Measurements from ENCODE around the gene TTPAL.

Gene TTPAL

GRCh38 chr20:44475694-44476560 is at the start of gene TTPAL:
Gene TTPAL, plus strand, starts transcription at chr20:44475874. Its CDS starts 4,126 bp downstream, at chr20:44480000.
- DNase-seq (ENCODE audit: low spot score), result peak; percentile 90

GRCh38 chr20:44425923-44426322 is 49.8 kb upstream of the TTPAL start:
- no peak for DNase-seq (ENCODE audit: low spot score)

GRCh38 chr20:44426879-44427790 is 48.5 kb upstream of the TTPAL start:
- DNase-seq (ENCODE audit: low spot score), result no peak

- no peak for DNase-seq (ENCODE audit: low spot score)
These were observed 47.9 kb upstream of the TTPAL start for GRCh38 chr20:44427804-44428173.

- no peak for DNase-seq (ENCODE audit: low spot score)
These were observed 47.3 kb upstream of the TTPAL start for GRCh38 chr20:44428174-44429016.

GRCh38 chr20:44429017-44429339 is 46.7 kb upstream of the TTPAL start:
- DNase-seq (ENCODE audit: low spot score), result no peak

GRCh38 chr20:44429419-44430269 is 46.0 kb upstream of the TTPAL start:
- no peak for DNase-seq (ENCODE audit: low spot score)

- DNase-seq (ENCODE audit: low spot score), result no peak
These were observed 45.2 kb upstream of the TTPAL start for GRCh38 chr20:44430270-44431065.

GRCh38 chr20:44431118-44431501 is 44.6 kb upstream of the TTPAL start:
- no peak for DNase-seq (ENCODE audit: low spot score)

- no peak for DNase-seq (ENCODE audit: low spot score)
These were observed 44.0 kb upstream of the TTPAL start for GRCh38 chr20:44431502-44432234.

- no peak for DNase-seq (ENCODE audit: low spot score)
These were observed 42.8 kb upstream of the TTPAL start for GRCh38 chr20:44432618-44433577.

GRCh38 chr20:44433751-44434538 is 41.7 kb upstream of the TTPAL start:
- DNase-seq (ENCODE audit: low spot score), result no peak

GRCh38 chr20:44435630-44436335 is 39.9 kb upstream of the TTPAL start:
- DNase-seq (ENCODE audit: low spot score), result no peak

GRCh38 chr20:44436393-44436792 is 39.3 kb upstream of the TTPAL start:
- no peak for DNase-seq (ENCODE audit: low spot score)

- DNase-seq (ENCODE audit: low spot score), result no peak
These were observed 38.2 kb upstream of the TTPAL start for GRCh38 chr20:44437497-44437896.

- DNase-seq (ENCODE audit: low spot score), result no peak
These were observed 36.9 kb upstream of the TTPAL start for GRCh38 chr20:44438782-44439181.

- DNase-seq (ENCODE audit: low spot score), result no peak
These were observed 36.4 kb upstream of the TTPAL start for GRCh38 chr20:44439318-44439717.
